ENCODE data around the gene UROS.
A peak's percentile ranks its signal among the peaks of the same experiment; 100 is the strongest.

Gene UROS

DNA sequence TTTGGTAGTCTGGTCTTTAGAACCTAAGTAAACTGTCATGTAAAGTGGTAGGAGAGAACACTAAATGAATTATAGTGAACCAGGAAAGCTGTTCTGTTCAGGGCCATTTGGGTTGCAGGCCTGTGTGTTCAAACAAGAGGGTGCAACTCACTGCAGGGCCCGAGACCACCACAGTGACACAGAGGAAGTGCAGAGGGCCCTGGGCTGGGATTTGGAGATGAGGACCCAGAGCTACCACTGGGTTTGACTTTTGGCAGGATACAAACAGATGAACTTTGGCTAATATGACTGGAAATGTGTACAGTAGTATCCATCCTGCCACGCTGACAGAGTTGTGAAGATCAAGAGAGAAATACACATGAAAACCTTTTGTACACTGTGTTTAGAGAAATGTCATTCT, 57.2 kb downstream of the UROS start:
- ChIA-PET CTCF (interaction anchor here (1.0 kb wide), 1 partner anchor 10 kb away, joined by 3 read pairs; no protein-coding TSS in a partner anchor), POLR2A (no interaction called here)
- TF ChIP-seq TARDBP (IDR thresholded peaks at IDR 0.05) (no peak), SP1 (IDR thresholded peaks at IDR 0.05) (no peak), FOXA1 (IDR thresholded peaks at IDR 0.05) (no peak), NFRKB (IDR thresholded peaks at IDR 0.05) (no peak)
- no peak for DNase-seq (ENCODE audit: extremely low spot score)

DNA sequence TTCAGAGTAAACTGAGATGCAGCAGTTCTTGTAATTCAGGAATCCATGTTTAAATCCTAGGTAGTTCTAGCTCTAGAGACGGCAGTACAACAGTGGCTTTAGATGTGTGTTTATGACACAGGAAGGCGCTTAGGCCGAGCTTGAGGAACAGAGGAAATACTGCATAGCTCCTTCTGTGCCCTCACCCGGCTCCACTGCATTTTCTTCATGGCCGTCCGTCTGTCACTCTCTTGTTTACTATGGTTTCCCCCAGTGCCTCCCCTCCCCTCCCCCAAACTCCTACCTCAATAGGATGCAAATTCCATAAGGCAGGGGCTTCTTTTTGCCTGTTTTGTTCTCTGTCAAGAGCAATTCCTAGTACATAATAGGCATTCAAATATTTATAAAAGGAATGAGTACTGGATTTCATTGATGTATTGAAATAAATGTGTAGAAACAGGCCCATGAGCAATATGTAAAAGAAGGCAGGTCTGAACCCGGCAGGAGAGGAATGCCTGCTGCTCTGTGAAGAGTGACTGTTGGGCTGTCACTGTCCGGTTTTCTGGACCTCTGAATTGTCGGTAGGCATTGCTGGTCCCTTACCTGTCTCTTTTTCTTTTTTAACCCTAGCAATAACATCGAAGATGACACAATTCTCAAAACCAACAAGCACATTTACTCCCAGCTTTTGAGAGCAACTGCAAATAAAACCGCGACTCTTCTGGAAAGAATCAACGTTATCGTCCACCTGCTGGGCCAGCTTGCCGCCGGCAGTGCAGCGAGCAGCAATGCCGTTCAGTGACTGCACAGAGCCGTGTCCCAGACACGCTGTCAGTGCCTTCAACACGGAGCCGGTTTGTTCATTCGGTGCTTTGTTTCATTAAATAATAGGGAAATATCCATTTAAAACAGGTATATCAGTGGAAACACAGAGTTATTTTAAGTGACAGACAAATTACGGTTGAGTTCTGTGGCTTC, 60.1 kb downstream of the UROS start:
- DNase-seq (ENCODE audit: extremely low spot score), result no peak
- no peak for TF ChIP-seq SUZ12 (IDR thresholded peaks at IDR 0.05)
- TF ChIP-seq PKNOX1 (IDR thresholded peaks at IDR 0.05), result no peak
- TF ChIP-seq FOXA1 (IDR thresholded peaks at IDR 0.05), result no peak
- TF ChIP-seq ARNT (IDR thresholded peaks at IDR 0.05), result no peak
- TF ChIP-seq NFRKB (IDR thresholded peaks at IDR 0.05), result no peak
- TF ChIP-seq TARDBP (IDR thresholded peaks at IDR 0.05), result no peak
- no peak for TF ChIP-seq ZNF384 (IDR thresholded peaks at IDR 0.05)
- TF ChIP-seq CTBP1 (IDR thresholded peaks at IDR 0.05; ENCODE audit: borderline replicate concordance), result no peak
- TF ChIP-seq BHLHE40 (IDR thresholded peaks at IDR 0.05; ENCODE audit: borderline replicate concordance), result no peak
- no peak for TF ChIP-seq L3MBTL2 (conservative IDR thresholded peaks at IDR 0.05)
- no peak for TF ChIP-seq ELF4 (IDR thresholded peaks at IDR 0.05)
- TF ChIP-seq LEF1 (IDR thresholded peaks at IDR 0.05; ENCODE audit: borderline replicate concordance), result no peak
- TF ChIP-seq FOXK2 (IDR thresholded peaks at IDR 0.05), result no peak
- TF ChIP-seq SP1 (IDR thresholded peaks at IDR 0.05), result no peak
- no peak for TF ChIP-seq HDGF (IDR thresholded peaks at IDR 0.05; ENCODE audit: borderline replicate concordance)
- no peak for TF ChIP-seq FOXM1 (IDR thresholded peaks at IDR 0.05; ENCODE audit: borderline replicate concordance)
- ChIA-PET CTCF (no interaction called here), POLR2A (interaction anchor here (0.6 kb wide), 1 partner anchor 44 kb away, joined by 3 read pairs; the partner anchor contains the start of gene EDRF1)

DNA sequence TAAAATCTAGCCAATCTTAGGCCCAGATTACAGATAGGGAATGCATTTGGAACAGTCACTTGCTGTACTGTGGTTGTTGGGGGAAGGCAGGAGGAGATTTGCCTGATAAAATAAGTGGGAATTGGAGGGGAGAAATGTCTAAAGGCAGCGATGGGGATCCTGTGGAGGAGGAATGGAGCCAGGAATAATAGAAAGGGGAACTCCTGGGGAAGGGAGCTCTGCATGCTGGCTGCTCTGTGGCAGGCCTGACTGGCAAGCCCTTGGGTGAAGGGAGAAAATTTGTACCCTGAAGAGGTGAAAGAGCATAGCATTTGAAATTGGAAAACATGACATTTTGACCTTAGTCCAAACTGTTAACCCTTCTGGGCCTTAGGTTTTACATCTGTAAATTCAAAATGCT, 61.1 kb downstream of the UROS start:
- CTCF ChIA-PET, result no interaction called here
- TF ChIP-seq FOXK2 (IDR thresholded peaks at IDR 0.05) (no peak), SP1 (IDR thresholded peaks at IDR 0.05) (no peak), BHLHE40 (IDR thresholded peaks at IDR 0.05; ENCODE audit: borderline replicate concordance) (no peak), CTBP1 (IDR thresholded peaks at IDR 0.05; ENCODE audit: borderline replicate concordance) (no peak), PKNOX1 (IDR thresholded peaks at IDR 0.05) (no peak), SUZ12 (IDR thresholded peaks at IDR 0.05) (no peak), TARDBP (IDR thresholded peaks at IDR 0.05) (no peak), FOXM1 (IDR thresholded peaks at IDR 0.05; ENCODE audit: borderline replicate concordance) (no peak), FOXA1 (IDR thresholded peaks at IDR 0.05) (no peak), L3MBTL2 (conservative IDR thresholded peaks at IDR 0.05) (no peak), HDGF (IDR thresholded peaks at IDR 0.05; ENCODE audit: borderline replicate concordance) (no peak), ZNF384 (IDR thresholded peaks at IDR 0.05) (no peak), ELF4 (IDR thresholded peaks at IDR 0.05) (no peak), LEF1 (IDR thresholded peaks at IDR 0.05; ENCODE audit: borderline replicate concordance) (no peak), NFRKB (IDR thresholded peaks at IDR 0.05) (no peak), ARNT (IDR thresholded peaks at IDR 0.05) (no peak)
- POLR2A ChIA-PET, result interaction anchor here (0.6 kb wide), 1 partner anchor 43 kb away, joined by 3 read pairs; the partner anchor contains the start of gene EDRF1
- no peak for DNase-seq (ENCODE audit: extremely low spot score)

DNA sequence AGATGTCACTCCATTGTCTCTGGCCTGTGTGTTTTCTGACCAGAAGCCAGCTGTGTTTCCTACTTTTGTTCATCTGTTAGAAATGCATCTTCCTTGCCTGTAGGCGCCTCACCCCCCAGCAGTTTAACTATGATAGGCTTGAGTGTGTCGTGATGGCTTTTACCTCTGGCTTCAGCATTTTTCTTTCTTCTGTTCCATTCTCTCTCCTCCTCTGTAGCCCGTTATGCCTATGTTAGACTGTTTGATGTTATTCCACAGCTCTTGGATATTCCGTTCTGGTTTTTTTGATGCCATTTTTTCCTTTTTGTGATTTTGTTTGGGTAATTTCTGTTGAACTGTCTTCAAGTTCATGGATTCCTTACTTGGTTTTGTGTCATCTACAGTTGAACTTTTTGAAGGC, 65.3 kb downstream of the UROS start:
- CTCF ChIA-PET, result no interaction called here
- POLR2A ChIA-PET, result no interaction called here
- DNase-seq (ENCODE audit: extremely low spot score), result no peak
- TF ChIP-seq SUZ12 (IDR thresholded peaks at IDR 0.05) (no peak), BHLHE40 (IDR thresholded peaks at IDR 0.05; ENCODE audit: borderline replicate concordance) (no peak), LEF1 (IDR thresholded peaks at IDR 0.05; ENCODE audit: borderline replicate concordance) (no peak), ELF4 (IDR thresholded peaks at IDR 0.05) (no peak), SP1 (IDR thresholded peaks at IDR 0.05) (no peak), FOXK2 (IDR thresholded peaks at IDR 0.05) (no peak), L3MBTL2 (conservative IDR thresholded peaks at IDR 0.05) (no peak), ARNT (IDR thresholded peaks at IDR 0.05) (no peak), NFRKB (IDR thresholded peaks at IDR 0.05) (no peak), TARDBP (IDR thresholded peaks at IDR 0.05) (no peak), ZNF384 (IDR thresholded peaks at IDR 0.05) (no peak), CTBP1 (IDR thresholded peaks at IDR 0.05; ENCODE audit: borderline replicate concordance) (no peak), HDGF (IDR thresholded peaks at IDR 0.05; ENCODE audit: borderline replicate concordance) (no peak), PKNOX1 (IDR thresholded peaks at IDR 0.05) (no peak)

- POLR2A ChIA-PET, result no interaction called here
- DNase-seq (ENCODE audit: extremely low spot score), result no peak
- TF ChIP-seq TARDBP (IDR thresholded peaks at IDR 0.05), result no peak
- TF ChIP-seq ARNT (IDR thresholded peaks at IDR 0.05), result no peak
- TF ChIP-seq L3MBTL2 (conservative IDR thresholded peaks at IDR 0.05), result no peak
- TF ChIP-seq PKNOX1 (IDR thresholded peaks at IDR 0.05), result peak; percentile 77
- TF ChIP-seq ZNF384 (IDR thresholded peaks at IDR 0.05), result no peak
- CTCF ChIA-PET, result no interaction called here
Observed at GRCh38 chr10:125756853-125757487, 66.1 kb downstream of the UROS start.
